Measurements from ENCODE around the gene PSRC1. TPM values are rescaled to one million over a fixed set of nuclear protein-coding genes. Genes with fewer than 3 reads are reported as not detected.

Gene PSRC1
- total RNA-seq, 4 donors from 2014 or later: 2.6 to 7.6 (median 5.9) TPM

- TF ChIP-seq CTCF (IDR thresholded peaks at IDR 0.05; ENCODE audit: low read depth): no peak
Measured at GRCh38 chr1:109295712-109296415, 12.9 kb upstream of the PSRC1 start.

GRCh38 chr1:109294481-109294880 lies 11.5 kb upstream of the PSRC1 start:
- TF ChIP-seq CTCF (IDR thresholded peaks at IDR 0.05; ENCODE audit: low read depth): no peak

GRCh38 chr1:109293026-109293425 lies 10.1 kb upstream of the PSRC1 start:
- no peak for TF ChIP-seq CTCF (IDR thresholded peaks at IDR 0.05; ENCODE audit: low read depth)

- no peak for TF ChIP-seq CTCF (IDR thresholded peaks at IDR 0.05; ENCODE audit: low read depth)
Measured at GRCh38 chr1:109292364-109292763, 9.4 kb upstream of the PSRC1 start.

GRCh38 chr1:109290998-109291397 lies 8.1 kb upstream of the PSRC1 start:
- TF ChIP-seq CTCF (IDR thresholded peaks at IDR 0.05; ENCODE audit: low read depth): no peak

GRCh38 chr1:109290137-109290536 lies 7.2 kb upstream of the PSRC1 start:
- no peak for TF ChIP-seq CTCF (IDR thresholded peaks at IDR 0.05; ENCODE audit: low read depth)

GRCh38 chr1:109283748-109284600 lies 1.0 kb upstream of the PSRC1 start:
- TF ChIP-seq CTCF (IDR thresholded peaks at IDR 0.05; ENCODE audit: low read depth): no peak

Measured in subcutaneous adipose tissue (tissue), 4 donors.